Measurements from ENCODE around the gene TMEM30B.
A peak's percentile ranks its signal among the peaks of the same experiment; 100 is the strongest.

Gene TMEM30B

GRCh38 chr14:61266891-61267740, 14.0 kb downstream of the TMEM30B start:
- TF ChIP-seq CTCF (conservative IDR thresholded peaks at IDR 0.05; ENCODE audit: low read length) = no peak
- DNase-seq (ENCODE audit: low read depth) = no peak
- H3K4me3 ChIP-seq (ENCODE audit: low read length) = no peak overlapping the region

GRCh38 chr14:61266436-61266835, 14.7 kb downstream of the TMEM30B start:
- TF ChIP-seq CTCF (conservative IDR thresholded peaks at IDR 0.05; ENCODE audit: low read length) = no peak
- peak; percentile 37 for DNase-seq (ENCODE audit: low read depth)
- H3K4me3 ChIP-seq (ENCODE audit: low read length) = no peak overlapping the region

- no peak for TF ChIP-seq CTCF (conservative IDR thresholded peaks at IDR 0.05; ENCODE audit: low read length)
- no peak for DNase-seq (ENCODE audit: low read depth)
- no peak overlapping the region for H3K4me3 ChIP-seq (ENCODE audit: low read length)
These were observed 16.5 kb downstream of the TMEM30B start for GRCh38 chr14:61264651-61265050.

- no peak overlapping the region for H3K4me3 ChIP-seq (ENCODE audit: low read length)
- TF ChIP-seq CTCF (conservative IDR thresholded peaks at IDR 0.05; ENCODE audit: low read length) = no peak
- no peak for DNase-seq (ENCODE audit: low read depth)
These were observed 17.0 kb downstream of the TMEM30B start for GRCh38 chr14:61264010-61264571.

GRCh38 chr14:61262082-61262481, 19.1 kb downstream of the TMEM30B start:
- peak; percentile 47 for DNase-seq (ENCODE audit: low read depth)
- H3K4me3 ChIP-seq (ENCODE audit: low read length) = no peak overlapping the region
- TF ChIP-seq CTCF (conservative IDR thresholded peaks at IDR 0.05; ENCODE audit: low read length) = no peak

- peak; percentile 28 for TF ChIP-seq CTCF (conservative IDR thresholded peaks at IDR 0.05; ENCODE audit: low read length)
- DNase-seq (ENCODE audit: low read depth) = peak; percentile 85
These were observed 20.0 kb downstream of the TMEM30B start for GRCh38 chr14:61260939-61261776.

More at GRCh38 chr14:61260939-61261776, 20.0 kb downstream of the TMEM30B start:
- H3K4me3 ChIP-seq (ENCODE audit: low read length) = no peak overlapping the region

Data from AG10803 (cell line).